IMR-90 (cell line): ENCODE data around the gene GALNT12. TPM values are rescaled to one million over a fixed set of nuclear protein-coding genes. Genes with fewer than 3 reads are reported as not detected.

ENCODE experiments used
- ATAC-seq: fragments of 200-7000 bp; cut with Tn5 transposase; 2 replicates; pipeline ENCODE4 v1.9.1; 2020; ENCODE audit warnings: low read depth, mild to moderate bottlenecking, moderate library complexity
- BruUV-seq: library from RNA; stranded (reverse); fragments of 400-500 nt; replicated peaks from 2 replicates; lab custom pipeline; 2021; lab: Mats Ljungman, UMichigan
- CTCF ChIA-PET: fragments of 300-600 bp; formaldehyde crosslinking; extraction: SDS; loops from one replicate; lab custom pipeline; 2021; ENCODE audit warnings: antibody characterized with exemption; lab: Yijun Ruan, JAX
- POLR2A ChIA-PET: fragments of 300-600 bp; sonication (Branson Sonifier 250); formaldehyde crosslinking; loops from one replicate; lab custom pipeline; 2022; ENCODE audit warnings: antibody characterized with exemption; ENCODE audit not compliant: unreplicated experiment; lab: Charles Lee
- DNase-seq: peaks from one replicate; pipeline ENCODE4 v3.0.0; 2013
- H2AFZ ChIP-seq: replicated peaks from 2 replicates; pipeline ENCODE3; 2013; ENCODE audit warnings: low read length, mild to moderate bottlenecking; ENCODE audit not compliant: poor library complexity
- H2AK5ac ChIP-seq: 2 replicates; pipeline ENCODE4 v1.6.1; 2013; ENCODE audit warnings: low read depth, low read length, inconsistent platforms
- H2AK9ac ChIP-seq: replicated peaks from 2 replicates; pipeline ENCODE3; 2013; ENCODE audit warnings: mild to moderate bottlenecking, low read depth, low read length, moderate library complexity; ENCODE audit not compliant: poor library complexity
- H2BK120ac ChIP-seq: 2 replicates; pipeline ENCODE4 v1.6.1; 2013; ENCODE audit warnings: low read depth, low read length, inconsistent platforms
- H2BK15ac ChIP-seq: 3 replicates; pipeline ENCODE4 v1.6.1; 2013; ENCODE audit warnings: low read depth, low read length, inconsistent platforms
- H2BK20ac ChIP-seq: 2 replicates; pipeline ENCODE4 v1.6.1; 2013; ENCODE audit warnings: low read depth, mild to moderate bottlenecking, inconsistent platforms, low read length, moderate library complexity
- H2BK5ac ChIP-seq: 2 replicates; pipeline ENCODE4 v1.6.1; 2013; ENCODE audit warnings: mild to moderate bottlenecking, low read depth, low read length, inconsistent platforms; ENCODE audit not compliant: poor library complexity, severe bottlenecking
- H3K14ac ChIP-seq: replicated peaks from 2 replicates; pipeline ENCODE4 v1.6.1; 2013; ENCODE audit warnings: low read depth, low read length, inconsistent platforms
- H3K18ac ChIP-seq: 2 replicates; pipeline ENCODE4 v1.6.1; 2013; ENCODE audit warnings: low read depth, low read length, control low read depth
- H3K23ac ChIP-seq: 2 replicates; pipeline ENCODE4 v1.6.1; 2013; ENCODE audit warnings: low read depth, low read length, inconsistent platforms
- H3K27ac ChIP-seq: 2 replicates; pipeline ENCODE4 v1.5.1; 2013; ENCODE audit warnings: mild to moderate bottlenecking, control low read depth, low read length; ENCODE audit not compliant: insufficient read depth
- H3K27me3 ChIP-seq: 2 replicates; pipeline ENCODE4 v1.6.1; 2013; ENCODE audit warnings: low read length; ENCODE audit not compliant: control insufficient read depth, insufficient read depth
- H3K36me3 ChIP-seq: 2 replicates; pipeline ENCODE4 v1.6.1; 2013; ENCODE audit warnings: low read length, mixed read lengths; ENCODE audit not compliant: control insufficient read depth, insufficient read depth
- H3K4ac ChIP-seq: 2 replicates; pipeline ENCODE4 v1.6.1; 2013; ENCODE audit warnings: low read depth, low read length, inconsistent platforms
- H3K4me1 ChIP-seq: 2 replicates; pipeline ENCODE4 v1.6.1; 2013; ENCODE audit warnings: low read length, mixed read lengths; ENCODE audit not compliant: control insufficient read depth, insufficient read depth
- H3K4me2 ChIP-seq: 2 replicates; pipeline ENCODE4 v1.6.1; 2013; ENCODE audit warnings: low read depth, mild to moderate bottlenecking, control low read depth, low read length, moderate library complexity
- H3K4me3 ChIP-seq: 2 replicates; pipeline ENCODE4 v1.5.1; 2013; ENCODE audit warnings: low read depth, mild to moderate bottlenecking, control low read depth, low read length, moderate library complexity; ENCODE audit not compliant: insufficient read depth
- H3K56ac ChIP-seq: 2 replicates; pipeline ENCODE4 v1.6.1; 2013; ENCODE audit warnings: low read length, inconsistent platforms; ENCODE audit not compliant: insufficient read depth; ENCODE audit errors: extremely low read depth
- H3K79me1 ChIP-seq, 2 experiments: 2 replicates each; pipeline ENCODE4 v1.6.1; 2013; ENCODE audit warnings: low read length in 2 of 2, inconsistent platforms in 1 of 2, low read depth in 1 of 2
- H3K9ac ChIP-seq: 2 replicates; pipeline ENCODE4 v1.6.1; 2013; ENCODE audit warnings: low read depth, low read length, control low read depth
- H3K9me1 ChIP-seq: 2 replicates; pipeline ENCODE4 v1.6.1; 2013; ENCODE audit warnings: low read length, inconsistent platforms; ENCODE audit not compliant: insufficient read depth
- H3K9me3 ChIP-seq: 2 replicates; pipeline ENCODE4 v1.6.1; 2013; ENCODE audit warnings: low read length; ENCODE audit not compliant: control insufficient read depth, insufficient read depth
- H4K20me1 ChIP-seq: 2 replicates; pipeline ENCODE4 v1.6.1; 2013; ENCODE audit warnings: low read length, inconsistent platforms; ENCODE audit not compliant: insufficient read depth
- H4K5ac ChIP-seq: 2 replicates; pipeline ENCODE4 v1.6.1; 2013; ENCODE audit warnings: mild to moderate bottlenecking, low read depth, low read length, control low read depth
- H4K8ac ChIP-seq, 2 experiments: 2 replicates each; pipeline ENCODE4 v1.6.1; 2013; ENCODE audit warnings: low read depth in 2 of 2, low read length in 2 of 2, control low read depth in 1 of 2, inconsistent platforms in 1 of 2
- H4K91ac ChIP-seq: 2 replicates; pipeline ENCODE4 v1.6.1; 2013; ENCODE audit warnings: low read depth, low read length, inconsistent platforms; ENCODE audit not compliant: insufficient read depth
- MAZ ChIP-seq: IDR thresholded peaks from 2 replicates; pipeline ENCODE4 v1.6.1; 2012; ENCODE audit warnings: low read depth, mild to moderate bottlenecking, low read length, improper control_type of control experiment, moderate library complexity, borderline replicate concordance
- MXI1 ChIP-seq: IDR thresholded peaks from 2 replicates; pipeline ENCODE4 v1.6.1; 2012; ENCODE audit warnings: low read depth, mild to moderate bottlenecking, low read length, moderate library complexity, borderline replicate concordance
- RAD21 ChIP-seq: IDR thresholded peaks from 2 replicates; pipeline ENCODE4 v1.6.1; 2012; ENCODE audit warnings: low read length, improper control_type of control experiment
- RCOR1 ChIP-seq: IDR thresholded peaks from 2 replicates; pipeline ENCODE4 v1.6.1; 2012; ENCODE audit warnings: mild to moderate bottlenecking, low read length, improper control_type of control experiment; ENCODE audit not compliant: insufficient replicate concordance
- SMC3 ChIP-seq: fragments of 150-350 bp; IDR thresholded peaks from 2 replicates; pipeline ENCODE4 v1.6.1; 2016; ENCODE audit warnings: low read depth, mild to moderate bottlenecking, antibody characterized with exemption, low read length, moderate library complexity
- WGBS, 2 experiments: methylation state at CpG; one replicate each; pipeline versions ENCODE4 v1.1.5 to v1.1.7; 2013; ENCODE audit warnings: missing lambda C conversion rate in 2 of 2; ENCODE audit not compliant: insufficient read length in 1 of 2; ENCODE audit errors: extremely low coverage in 2 of 2; 5-methylcytosine and 5-hydroxymethylcytosine counted together
- dilution Hi-C: fragments of 300-500 bp; cut with HindIII; formaldehyde crosslinking; loops from one replicate; pipeline ENCODE4 v1.14.3; 2018; ENCODE audit warnings: low sequenced_read_pairs; ENCODE audit not compliant: unreplicated experiment
- in situ Hi-C: fragments of 300-500 bp; cut with MboI; formaldehyde crosslinking; loops from 3 replicates; pipeline ENCODE4 v1.14.3; 2019; ENCODE audit warnings: low sequenced_read_pairs, inconsistent platforms, mixed read lengths
- intact Hi-C: fragments of 100-400 bp; cut with micrococcal nuclease; formaldehyde crosslinking; loops from 2 replicates; pipeline ENCODE4 v1.10.0; 2022
- polyA plus RNA-seq, 3 experiments: library from polyadenylated mRNA; depleted of rRNA; stranded (reverse); fragments of >200 nt; gene quantifications; 2 replicates each; pipeline ENCODE4 v1.2.3, GENCODE V29; 2012; ENCODE audit warnings: low replicate concordance in 1 of 3
- total RNA-seq: library from RNA; depleted of rRNA; stranded (reverse); fragments of >200 nt; gene quantifications from 2 replicates; pipeline ENCODE4 v1.2.3, GENCODE V29; 2012
- TF ChIP-seq, protein P1 (sequence below): conservative IDR thresholded peaks from 2 replicates; pipeline ENCODE4 v1.5.1; 2012; ENCODE audit warnings: mild to moderate bottlenecking, low read depth, low read length, improper control_type of control experiment

GALNT12 gene
- total and polyA plus RNA-seq, 2 of the 4 experiments (the other 2 are of a cell fraction): 2.3 to 2.5 TPM

DNA sequence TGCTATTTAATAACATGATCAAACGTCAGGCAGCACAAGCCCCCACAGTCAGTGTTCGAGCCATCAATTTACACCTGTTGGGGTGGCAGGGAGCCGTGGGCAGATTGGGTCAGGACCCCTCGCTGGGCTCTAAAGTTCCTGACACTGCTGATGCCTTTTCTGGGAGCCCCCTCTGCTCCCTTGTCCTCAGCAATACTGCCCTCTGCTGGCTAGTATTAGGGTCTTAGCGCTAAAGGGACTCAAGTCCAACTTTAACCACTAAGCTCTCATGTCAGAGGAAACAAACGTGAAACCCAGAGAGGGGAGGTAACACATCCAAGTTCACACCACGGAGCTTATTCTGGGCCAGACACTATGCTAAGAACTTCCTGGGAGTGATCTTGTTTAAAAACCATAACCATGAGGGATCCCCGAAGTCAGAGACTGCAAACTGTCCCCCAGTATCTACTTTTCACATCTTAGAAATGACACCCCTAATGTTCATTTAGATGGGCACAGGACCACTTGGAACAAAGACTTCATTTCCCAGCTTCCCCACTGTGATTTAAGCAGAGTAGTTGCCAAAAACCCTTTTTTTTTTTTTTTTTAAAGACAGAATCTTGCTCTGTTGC is 31.5 kb upstream of the GALNT12 start:
- H2AFZ ChIP-seq: peak overlapping the region; percentile 35
- H3K18ac ChIP-seq: no peak overlapping the region
- H3K79me1 ChIP-seq: peaks cover 0 to 8% of the 10 kb centered on the region in 2 experiments; a peak in 2 of 4 replicates
- no peak overlapping the region; a peak in 1 of 4 replicates for H4K8ac ChIP-seq
- H3K4ac ChIP-seq: peak overlapping the region; percentile 47; the same call in 1 of the 2 replicates
- peak; percentile 79 for ATAC-seq
- no peak overlapping the region for H2AK5ac ChIP-seq
- no peak overlapping the region for H3K56ac ChIP-seq
- H3K23ac ChIP-seq: no peak overlapping the region
- H2BK15ac ChIP-seq: no peak overlapping the region
- H3K4me1 ChIP-seq: 0 out of 2 replicates have a peak, but pooled peaks cover 1% of the 10 kb centered on the region
- H2BK5ac ChIP-seq: no peak overlapping the region
- H2BK120ac ChIP-seq: peak overlapping the region; percentile 50; the same call in 1 of the 2 replicates
- no peak overlapping the region for H3K14ac ChIP-seq
- H3K9me1 ChIP-seq: 0 out of 2 replicates have a peak, but pooled peaks cover 3% of the 10 kb centered on the region
- H3K36me3 ChIP-seq: peaks cover 34% of the 10 kb centered on the region
- TF ChIP-seq RAD21 (peak; percentile 90), MAZ (peak; percentile 32; the same call in 1 of the 2 replicates), RCOR1 (no peak), MXI1 (no peak), SMC3 (peak; percentile 84)
- TF ChIP-seq, protein P1, sequence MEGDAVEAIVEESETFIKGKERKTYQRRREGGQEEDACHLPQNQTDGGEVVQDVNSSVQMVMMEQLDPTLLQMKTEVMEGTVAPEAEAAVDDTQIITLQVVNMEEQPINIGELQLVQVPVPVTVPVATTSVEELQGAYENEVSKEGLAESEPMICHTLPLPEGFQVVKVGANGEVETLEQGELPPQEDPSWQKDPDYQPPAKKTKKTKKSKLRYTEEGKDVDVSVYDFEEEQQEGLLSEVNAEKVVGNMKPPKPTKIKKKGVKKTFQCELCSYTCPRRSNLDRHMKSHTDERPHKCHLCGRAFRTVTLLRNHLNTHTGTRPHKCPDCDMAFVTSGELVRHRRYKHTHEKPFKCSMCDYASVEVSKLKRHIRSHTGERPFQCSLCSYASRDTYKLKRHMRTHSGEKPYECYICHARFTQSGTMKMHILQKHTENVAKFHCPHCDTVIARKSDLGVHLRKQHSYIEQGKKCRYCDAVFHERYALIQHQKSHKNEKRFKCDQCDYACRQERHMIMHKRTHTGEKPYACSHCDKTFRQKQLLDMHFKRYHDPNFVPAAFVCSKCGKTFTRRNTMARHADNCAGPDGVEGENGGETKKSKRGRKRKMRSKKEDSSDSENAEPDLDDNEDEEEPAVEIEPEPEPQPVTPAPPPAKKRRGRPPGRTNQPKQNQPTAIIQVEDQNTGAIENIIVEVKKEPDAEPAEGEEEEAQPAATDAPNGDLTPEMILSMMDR: peak; percentile 86
- CTCF ChIA-PET: interaction anchor here (0.6 to 2.9 kb wide), 17 partner anchors 8 to 740 kb away, joined by 3 to 20 read pairs (median 3); no protein-coding TSS in a partner anchor
- H2BK20ac ChIP-seq: no peak overlapping the region
- H3K4me3 ChIP-seq: no peak overlapping the region
- peak; percentile 79 for DNase-seq
- H2AK9ac ChIP-seq: no peak overlapping the region
- no peaks in the 10 kb centered on the region for H4K20me1 ChIP-seq
- no peaks in the 10 kb centered on the region for H3K9me3 ChIP-seq
- no peak overlapping the region for H4K5ac ChIP-seq
- in situ Hi-C loops (no loop called here), intact Hi-C loops (loop anchor here (1.0 to 5.0 kb wide), 4 partner anchors 69 to 571 kb away; no protein-coding TSS in a partner anchor), dilution Hi-C loops (no loop called here)
- no peak overlapping the region for H3K27ac ChIP-seq
- no TSS peak for BruUV-seq
- H4K91ac ChIP-seq: no peak overlapping the region
- POLR2A ChIA-PET: no interaction called here
- H3K9ac ChIP-seq: no peak overlapping the region
- WGBS, 2 experiments: 100% methylated on average over 1 of the region's 8 CpGs; no CpG with 5 or more reads in 1 of the 2 experiments
- H3K4me2 ChIP-seq: no peak overlapping the region
- H3K27me3 ChIP-seq: no peaks in the 10 kb centered on the region
